ENCODE measurements around the gene PNLIP. TPM values are rescaled to one million over a fixed set of nuclear protein-coding genes. Genes with fewer than 3 reads are reported as not detected.

PNLIP gene
- total RNA-seq, 4 donors from 2014 or later: 1.1 to 11.4 (median 2.7) TPM

GRCh38 chr10:116597543-116597942 is 51.8 kb downstream of the PNLIP start:
- Histone ChIP-seq H3K4me3 (no peak overlapping the region), H3K9me3 (no peaks in the 10 kb centered on the region), H3K36me3 (no peaks in the 10 kb centered on the region), H3K27me3 (no peaks in the 10 kb centered on the region), H3K27ac (no peak overlapping the region), H3K4me1 (no peaks in the 10 kb centered on the region)
- DNase-seq (ENCODE audit: low spot score in 2 of 2): no peak
- 83 to 88% methylated on average over 5 of the region's 5 CpGs for WGBS, 2 donors
- TF ChIP-seq EP300 (IDR thresholded peaks at IDR 0.05) (no peak), POLR2A (IDR thresholded peaks at IDR 0.05) (no peak), CTCF (IDR thresholded peaks at IDR 0.05) (no peak)

GRCh38 chr10:116598329-116598728 is 52.6 kb downstream of the PNLIP start:
- Histone ChIP-seq H3K27ac (no peak overlapping the region), H3K36me3 (no peaks in the 10 kb centered on the region), H3K4me3 (no peak overlapping the region), H3K27me3 (no peaks in the 10 kb centered on the region), H3K4me1 (no peaks in the 10 kb centered on the region), H3K9me3 (no peaks in the 10 kb centered on the region)
- DNase-seq (ENCODE audit: low spot score in 2 of 2): no peak
- no peak for TF ChIP-seq EP300 (IDR thresholded peaks at IDR 0.05)
- TF ChIP-seq CTCF (IDR thresholded peaks at IDR 0.05): no peak
- no peak for TF ChIP-seq POLR2A (IDR thresholded peaks at IDR 0.05)

GRCh38 chr10:116599991-116600390 is 54.3 kb downstream of the PNLIP start:
- no peak overlapping the region for H3K27ac ChIP-seq
- no peaks in the 10 kb centered on the region for H3K9me3 ChIP-seq
- no peaks in the 10 kb centered on the region for H3K27me3 ChIP-seq
- TF ChIP-seq POLR2A (IDR thresholded peaks at IDR 0.05) (no peak), EP300 (IDR thresholded peaks at IDR 0.05) (no peak)
- H3K4me1 ChIP-seq: no peaks in the 10 kb centered on the region
- no peak overlapping the region for H3K4me3 ChIP-seq
- no peak for DNase-seq (ENCODE audit: low spot score in 2 of 2)
- 47 to 49% methylated on average over 5 of the region's 5 CpGs for WGBS, 2 donors
- H3K36me3 ChIP-seq: no peaks in the 10 kb centered on the region

- DNase-seq (ENCODE audit: low spot score in 2 of 2): no peak
- no peaks in the 10 kb centered on the region for H3K9me3 ChIP-seq
- H3K36me3 ChIP-seq: no peaks in the 10 kb centered on the region
- H3K27ac ChIP-seq: no peak overlapping the region
- no peaks in the 10 kb centered on the region for H3K27me3 ChIP-seq
- H3K4me1 ChIP-seq: no peaks in the 10 kb centered on the region
- WGBS, 2 donors: 82 to 83% methylated on average over 10 of the region's 10 CpGs
- TF ChIP-seq POLR2A (IDR thresholded peaks at IDR 0.05) (no peak), CTCF (IDR thresholded peaks at IDR 0.05) (no peak), EP300 (IDR thresholded peaks at IDR 0.05) (no peak)
- no peak overlapping the region for H3K4me3 ChIP-seq
Measured at GRCh38 chr10:116602648-116603400, 57.1 kb downstream of the PNLIP start.

GRCh38 chr10:116606061-116606483 is 60.3 kb downstream of the PNLIP start:
- WGBS, 2 donors: 66 to 68% methylated on average over 8 of the region's 8 CpGs
- TF ChIP-seq POLR2A (IDR thresholded peaks at IDR 0.05) (no peak), CTCF (IDR thresholded peaks at IDR 0.05) (no peak), EP300 (IDR thresholded peaks at IDR 0.05) (no peak)
- H3K4me3 ChIP-seq: no peak overlapping the region
- peaks cover 0 to 15% (median 0%) of the 10 kb centered on the region in 4 donors for H3K9me3 ChIP-seq
- DNase-seq (ENCODE audit: low spot score in 2 of 2): no peak
- H3K36me3 ChIP-seq: no peaks in the 10 kb centered on the region
- peaks cover 0 to 25% of the 10 kb centered on the region in 2 donors for H3K27me3 ChIP-seq
- H3K27ac ChIP-seq: no peak overlapping the region
- no peaks in the 10 kb centered on the region for H3K4me1 ChIP-seq

Measured in tibial nerve (tissue), 4 donors.